SK-MEL-5 (cell line): ENCODE data around the gene SYDE2. TPM values are rescaled to one million over a fixed set of nuclear protein-coding genes. Genes with fewer than 3 reads are reported as not detected.
"Not testable (repeated sequence)": the region's sequence is repeated elsewhere in the genome, so short reads cannot be mapped to it uniquely, and the experiment has no call there.

Experiments used
- DNase-seq: peaks from one replicate; pipeline ENCODE4 v3.0.0-alpha.2; 2016; ENCODE audit warnings: low read depth, low spot score
- in situ Hi-C: cut with HindIII; loops from 2 replicates; pipeline ENCODE4 v1.10.0; 2016; ENCODE audit warnings: low sequenced_read_pairs, high pct_unique_total_duplicates, low pct_unique_long_range_greater_than_20kb
- total RNA-seq: library from RNA; depleted of rRNA; stranded (reverse); fragments of >200 nt; shearing (Covaris generic); gene quantifications from 2 replicates; pipeline ENCODE4 v1.2.3, GENCODE V29; 2014

Gene SYDE2
- total RNA-seq, 1 experiment from 2014 or later: 2.0 TPM

- in situ Hi-C loops, DNase-seq: not testable (repeated sequence)
These were observed 54.4 kb downstream of the SYDE2 start for GRCh38 chr1:85146298-85146971.

DNA sequence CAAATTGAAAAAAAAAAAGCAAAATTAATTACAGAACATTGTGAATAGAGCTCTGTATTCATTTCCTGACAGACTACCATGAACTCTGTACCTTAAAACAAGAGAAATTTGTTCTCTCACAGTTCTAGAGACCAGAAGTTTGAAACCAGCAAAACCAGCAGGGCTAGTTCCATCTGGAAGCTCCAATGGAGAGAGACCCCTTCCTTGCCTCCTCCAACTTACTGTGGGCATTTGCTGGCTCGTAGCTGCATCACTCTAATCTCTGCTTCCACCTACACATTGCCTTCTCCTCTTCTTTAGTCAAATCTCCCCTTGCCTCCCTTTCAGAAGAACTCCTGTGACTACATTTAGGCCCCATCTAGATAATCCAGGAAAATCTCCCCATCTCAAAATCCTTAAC is 56.5 kb downstream of the SYDE2 start:
- in situ Hi-C loops: no loop called here
- DNase-seq: no peak

DNA sequence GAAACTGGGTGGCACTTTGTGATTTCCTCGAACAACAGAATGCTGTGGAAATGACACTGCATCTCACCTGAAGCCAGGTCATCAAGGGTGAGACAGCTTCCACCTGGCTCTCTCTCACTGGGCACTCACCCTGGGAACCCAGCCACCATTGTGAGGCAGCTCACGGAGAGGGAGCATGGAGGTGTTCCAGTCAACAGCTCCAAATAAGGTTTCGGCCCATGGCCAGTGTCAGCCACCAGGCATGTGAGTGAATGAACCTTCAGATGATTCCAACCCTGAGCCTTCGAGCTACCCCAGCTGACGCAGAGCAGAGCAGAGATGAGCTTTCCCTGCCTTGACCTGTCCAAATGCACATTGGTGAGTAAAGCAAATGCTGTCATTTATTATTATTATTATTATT is 58.1 kb downstream of the SYDE2 start:
- in situ Hi-C loops: no loop called here
- DNase-seq: no peak

DNA sequence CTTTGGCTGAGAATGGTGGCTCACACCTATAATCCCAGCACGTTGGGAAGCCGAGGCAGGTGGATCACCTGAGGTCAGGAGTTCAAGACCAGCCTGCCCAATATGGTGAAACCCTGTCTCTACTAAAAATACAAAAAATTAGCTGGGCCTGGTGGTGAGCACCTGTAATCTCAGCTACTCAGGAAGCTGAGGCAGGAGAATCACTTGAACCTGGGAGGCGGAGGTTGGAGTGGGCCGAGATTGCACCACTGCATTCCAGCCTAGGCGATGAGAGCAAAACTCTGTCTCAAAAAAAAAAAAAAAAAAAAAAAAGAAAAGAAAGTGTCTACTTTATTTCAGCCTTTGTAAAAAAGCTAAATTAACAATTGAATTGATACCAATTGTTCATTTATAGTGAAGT is 62.4 kb downstream of the SYDE2 start:
- in situ Hi-C loops, DNase-seq: not testable (repeated sequence)

DNA sequence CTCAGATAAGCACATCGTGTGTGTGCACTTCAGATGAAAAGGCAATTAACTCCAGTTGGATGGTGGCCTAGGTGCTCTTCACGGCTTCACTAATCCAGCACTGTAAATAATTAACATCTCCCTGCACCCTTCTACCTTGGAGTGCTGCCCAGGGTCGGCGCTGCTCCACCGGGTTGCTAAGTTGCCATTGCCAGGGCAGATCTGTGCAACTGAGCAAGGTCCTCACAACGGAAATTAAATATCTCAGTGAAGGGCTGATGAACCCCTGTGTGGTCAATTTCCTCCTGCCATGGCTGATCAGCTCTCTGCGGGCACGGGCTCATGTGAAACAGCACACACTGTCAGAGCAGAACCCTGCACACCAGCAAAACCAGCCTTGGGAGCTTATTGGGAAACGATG is 63.2 kb downstream of the SYDE2 start:
- no peak for DNase-seq
- in situ Hi-C loops: no loop called here

DNA sequence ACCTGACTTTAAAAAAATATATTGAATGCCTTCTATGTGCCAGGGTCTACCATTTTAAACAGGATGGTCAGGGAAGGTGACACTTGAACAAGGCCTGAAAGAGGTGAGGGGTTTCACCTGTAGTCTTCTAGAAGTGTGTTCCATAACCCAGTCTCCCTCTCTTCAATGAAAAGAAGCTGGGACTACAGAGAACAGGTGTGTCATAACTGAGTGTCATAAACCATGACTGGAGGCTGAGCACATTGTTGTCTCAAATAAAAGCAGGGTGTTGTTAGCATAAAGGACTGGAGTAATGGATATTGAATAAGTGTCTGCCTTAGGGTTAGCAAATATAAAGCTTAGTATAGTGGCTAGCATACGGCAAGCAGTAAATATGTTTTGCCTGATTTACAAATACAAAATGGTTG is 65.4 kb downstream of the SYDE2 start:
- in situ Hi-C loops: no loop called here
- DNase-seq: no peak

- in situ Hi-C loops: no loop called here
- DNase-seq: no peak
These were observed 66.0 kb downstream of the SYDE2 start for GRCh38 chr1:85134583-85135391.

DNA sequence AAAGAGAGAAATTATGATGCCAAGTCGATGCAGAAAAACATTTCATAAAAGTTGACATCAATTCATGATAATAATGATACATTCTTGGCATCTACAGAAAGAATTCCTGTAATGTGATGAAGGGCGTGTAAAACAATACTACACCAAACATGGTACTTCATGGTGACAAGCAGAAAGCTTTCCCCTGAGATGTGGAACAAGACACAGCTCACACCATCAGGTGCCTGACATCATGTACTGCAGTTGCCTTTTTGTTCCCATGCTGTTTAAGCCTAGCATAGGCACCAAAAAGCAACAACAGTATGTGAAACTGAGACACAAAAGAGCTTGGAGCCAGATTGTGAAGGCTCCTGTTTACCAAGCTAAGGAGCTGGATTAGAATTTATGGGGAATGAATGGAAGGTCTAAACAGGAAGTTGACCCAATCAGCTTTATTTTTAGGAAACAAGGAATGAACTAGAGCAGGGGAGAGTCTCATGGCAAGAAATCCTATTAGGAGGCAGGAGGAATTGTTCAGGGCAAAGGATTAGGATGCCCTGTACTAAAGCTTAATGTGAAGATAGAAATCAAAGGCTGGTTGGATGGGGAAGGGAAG is 67.2 kb downstream of the SYDE2 start:
- in situ Hi-C loops: no loop called here
- DNase-seq: no peak

DNA sequence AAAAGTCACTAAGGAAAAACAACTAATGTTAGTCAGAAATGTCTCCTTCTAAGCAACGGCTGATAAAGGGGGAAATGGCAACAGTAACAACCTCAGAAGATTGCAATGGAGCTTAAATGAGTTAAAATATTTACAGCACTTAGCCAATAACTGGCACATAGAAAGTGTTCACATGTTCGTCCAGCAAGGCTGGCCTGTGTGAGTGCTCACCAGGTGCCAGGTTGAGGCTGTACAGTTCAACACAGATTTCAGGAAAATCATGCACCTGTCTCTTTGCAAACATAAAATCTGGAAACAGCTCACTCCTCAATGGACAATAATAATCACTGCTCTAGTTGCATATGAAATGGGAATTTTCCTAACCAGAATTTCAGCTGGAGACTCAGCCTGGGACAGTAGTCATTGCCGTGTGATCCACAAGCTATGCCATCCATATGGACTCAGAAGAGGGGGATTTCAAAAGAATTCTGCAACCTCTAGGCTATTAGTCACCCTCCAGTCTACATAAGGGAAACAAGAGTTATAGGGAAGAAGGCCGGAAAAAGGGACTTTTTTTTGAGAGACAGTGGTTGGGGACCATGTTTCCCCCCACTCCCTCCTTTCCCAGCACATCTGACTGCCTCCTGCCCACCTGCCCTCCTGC is 68.6 kb downstream of the SYDE2 start:
- in situ Hi-C loops: no loop called here
- DNase-seq: no peak

- in situ Hi-C loops: no loop called here
- DNase-seq: no peak
These were observed 72.5 kb downstream of the SYDE2 start for GRCh38 chr1:85128316-85128715.

GRCh38 chr1:85125891-85126290 is 74.9 kb downstream of the SYDE2 start:
- in situ Hi-C loops: no loop called here
- DNase-seq: no peak

DNA sequence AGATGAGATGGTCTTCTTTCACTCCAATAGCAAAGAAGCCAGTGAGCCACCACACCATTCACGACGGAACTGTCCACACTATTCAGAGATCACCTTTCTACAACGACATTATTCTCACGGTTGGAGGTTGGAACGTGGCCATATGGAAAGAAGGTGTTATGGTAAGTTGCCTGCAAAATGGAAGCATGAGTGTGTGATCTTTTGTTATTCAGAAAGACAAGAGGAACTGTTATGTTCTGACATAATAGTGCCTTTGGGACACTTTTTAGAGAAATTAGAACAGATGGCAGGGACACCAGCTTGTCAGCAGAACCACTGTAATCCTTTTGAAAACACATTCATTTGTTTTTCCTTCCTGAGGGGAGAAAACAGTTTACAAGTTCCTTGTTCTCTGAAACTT is 76.7 kb downstream of the SYDE2 start:
- in situ Hi-C loops: no loop called here
- no peak for DNase-seq

DNA sequence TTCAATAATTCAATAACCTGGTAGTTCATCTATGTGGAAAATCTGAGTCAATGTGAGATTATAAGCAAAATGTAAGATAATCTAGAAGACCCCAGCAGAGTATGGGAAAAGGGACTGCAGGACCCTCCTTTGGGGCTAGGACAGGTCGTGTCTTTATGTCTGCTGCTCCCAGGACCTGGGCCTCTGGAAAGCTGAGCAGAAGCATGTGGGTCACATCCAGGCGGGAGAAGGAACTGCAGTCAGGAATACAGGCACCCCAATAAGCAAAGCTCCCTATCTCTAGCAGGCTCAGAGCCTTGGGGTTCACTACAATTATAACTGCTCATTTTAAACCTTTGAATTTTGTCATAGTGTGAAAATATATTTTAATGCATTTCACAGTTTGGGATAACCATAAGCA is 78.6 kb downstream of the SYDE2 start:
- DNase-seq: no peak
- in situ Hi-C loops: no loop called here

GRCh38 chr1:85121744-85122143 is 79.1 kb downstream of the SYDE2 start:
- in situ Hi-C loops: no loop called here
- no peak for DNase-seq

DNA sequence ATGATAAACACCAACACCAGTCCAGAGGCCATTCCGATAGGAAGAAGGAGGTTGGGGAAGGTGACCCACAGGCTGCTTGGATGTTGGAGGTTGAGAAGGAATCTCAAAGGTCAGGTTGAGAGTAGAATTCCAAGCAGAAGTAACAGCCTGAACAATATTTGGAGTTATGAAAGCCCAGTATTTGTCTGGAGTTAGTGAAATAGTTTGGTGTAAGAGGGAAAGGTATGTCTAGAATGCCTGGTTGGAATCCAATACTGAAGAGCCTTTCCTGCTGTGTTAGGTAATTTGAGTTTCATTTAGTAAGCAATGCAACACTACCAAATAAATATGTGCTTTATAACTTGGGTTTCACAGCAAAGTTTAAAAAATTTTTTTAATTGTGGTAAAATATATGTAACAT is 82.1 kb downstream of the SYDE2 start:
- DNase-seq: no peak
- in situ Hi-C loops: no loop called here

DNA sequence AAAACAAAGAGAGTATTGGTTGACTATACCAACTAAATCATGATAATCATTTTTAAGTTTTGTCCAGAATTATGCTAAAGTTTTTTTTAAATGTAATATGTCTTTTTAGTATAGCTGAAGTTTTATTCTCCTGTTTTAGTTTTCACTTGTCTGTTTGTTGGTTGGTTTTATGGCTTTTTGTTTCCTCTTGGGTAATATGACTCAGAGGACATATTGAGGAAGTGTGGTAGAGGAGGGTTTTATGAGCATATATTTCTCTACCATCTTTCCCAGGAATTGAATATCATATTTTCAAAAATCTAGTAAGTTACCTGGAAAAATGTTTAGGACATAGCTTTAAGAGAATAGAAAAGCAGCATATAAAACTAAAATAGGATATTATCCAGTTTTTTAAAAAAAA is 84.0 kb downstream of the SYDE2 start:
- in situ Hi-C loops: no loop called here

GRCh38 chr1:85115933-85116332 is 84.9 kb downstream of the SYDE2 start:
- in situ Hi-C loops: no loop called here
- DNase-seq: no peak

More for the DNA sequence above, 84.0 kb downstream of the SYDE2 start:
- no peak for DNase-seq

DNA sequence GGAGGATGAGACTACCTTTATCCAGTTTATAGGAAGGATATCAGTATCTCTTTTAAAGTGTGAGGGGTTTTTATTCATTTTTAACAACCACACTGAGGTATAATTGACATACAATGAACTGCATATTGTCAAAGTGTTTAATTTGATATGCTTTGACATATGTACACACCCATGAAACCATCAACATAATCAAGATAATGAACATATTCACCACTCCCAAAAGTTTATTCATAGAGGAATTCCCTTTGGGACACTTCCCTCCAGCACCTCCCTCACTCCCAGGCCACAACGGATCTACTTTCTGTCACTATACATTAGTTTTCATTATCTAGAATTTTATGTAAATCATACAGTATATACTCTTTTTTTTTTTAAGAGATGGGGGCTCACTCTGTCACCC is 89.1 kb downstream of the SYDE2 start:
- in situ Hi-C loops: no loop called here
- DNase-seq: no peak
